ENCODE results near the gene ATP10B.
"Not testable (repeated sequence)": the region's sequence is repeated elsewhere in the genome, so short reads cannot be mapped to it uniquely, and the experiment has no call there.

The ATP10B gene

DNA sequence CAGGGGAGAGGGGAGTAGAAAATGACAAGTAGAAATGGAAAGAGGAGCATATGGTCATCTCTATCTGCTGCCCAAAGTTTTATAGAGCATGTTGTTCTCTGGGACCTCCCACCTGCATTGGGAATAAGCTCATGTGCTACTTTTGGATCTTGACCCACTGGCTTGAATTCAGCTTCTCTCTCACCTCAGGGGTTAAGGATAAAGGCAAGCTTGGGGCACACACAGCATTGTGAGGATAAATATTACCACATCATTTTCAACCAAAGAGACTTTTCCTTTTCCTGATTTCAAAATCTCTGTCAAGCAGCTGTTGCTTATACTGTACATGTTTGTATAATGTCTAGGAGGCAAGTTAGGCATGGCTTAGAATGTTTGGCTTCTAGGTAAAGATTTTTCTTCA, 16.6 kb downstream of the ATP10B start:
- H3K27me3 ChIP-seq (replicated peaks; ENCODE audit: control insufficient read depth, insufficient read depth, low read length) = no peaks in the 10 kb centered on the region
- H3K36me3 ChIP-seq (ENCODE audit: control insufficient read depth, insufficient read depth, low read length) = no peaks in the 10 kb centered on the region
- no peak overlapping the region for H3K4me3 ChIP-seq (replicated peaks; ENCODE audit: low read depth, low read length)
- TF ChIP-seq, protein P1, sequence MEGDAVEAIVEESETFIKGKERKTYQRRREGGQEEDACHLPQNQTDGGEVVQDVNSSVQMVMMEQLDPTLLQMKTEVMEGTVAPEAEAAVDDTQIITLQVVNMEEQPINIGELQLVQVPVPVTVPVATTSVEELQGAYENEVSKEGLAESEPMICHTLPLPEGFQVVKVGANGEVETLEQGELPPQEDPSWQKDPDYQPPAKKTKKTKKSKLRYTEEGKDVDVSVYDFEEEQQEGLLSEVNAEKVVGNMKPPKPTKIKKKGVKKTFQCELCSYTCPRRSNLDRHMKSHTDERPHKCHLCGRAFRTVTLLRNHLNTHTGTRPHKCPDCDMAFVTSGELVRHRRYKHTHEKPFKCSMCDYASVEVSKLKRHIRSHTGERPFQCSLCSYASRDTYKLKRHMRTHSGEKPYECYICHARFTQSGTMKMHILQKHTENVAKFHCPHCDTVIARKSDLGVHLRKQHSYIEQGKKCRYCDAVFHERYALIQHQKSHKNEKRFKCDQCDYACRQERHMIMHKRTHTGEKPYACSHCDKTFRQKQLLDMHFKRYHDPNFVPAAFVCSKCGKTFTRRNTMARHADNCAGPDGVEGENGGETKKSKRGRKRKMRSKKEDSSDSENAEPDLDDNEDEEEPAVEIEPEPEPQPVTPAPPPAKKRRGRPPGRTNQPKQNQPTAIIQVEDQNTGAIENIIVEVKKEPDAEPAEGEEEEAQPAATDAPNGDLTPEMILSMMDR (IDR thresholded peaks at IDR 0.05; ENCODE audit: insufficient read depth, low read length, poor library complexity, severe bottlenecking) = no peak
- no peak for DNase-seq (ENCODE audit: extremely low read depth, insufficient read length)

DNA sequence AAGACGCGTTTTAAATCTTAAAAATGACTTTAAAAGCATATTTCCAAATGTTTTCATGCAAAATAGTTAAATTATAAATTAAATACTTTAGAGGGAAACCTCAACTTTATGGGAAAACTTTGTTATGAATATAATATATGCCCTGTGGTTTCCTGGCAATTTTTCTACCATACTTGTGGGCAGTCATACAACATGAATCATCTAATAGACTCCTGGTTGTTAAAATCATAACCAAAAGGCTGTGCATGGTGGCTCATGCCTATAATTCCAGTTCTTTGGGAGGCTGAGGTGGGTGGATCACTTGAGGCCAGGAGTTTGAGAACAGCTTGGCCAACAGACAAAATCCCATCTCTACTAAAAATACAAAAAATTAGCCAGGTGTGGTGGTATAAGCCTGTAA, 18.2 kb downstream of the ATP10B start:
- no peak for DNase-seq (ENCODE audit: extremely low read depth, insufficient read length)
- no peaks in the 10 kb centered on the region for H3K36me3 ChIP-seq (ENCODE audit: control insufficient read depth, insufficient read depth, low read length)
- TF ChIP-seq, protein P1 (IDR thresholded peaks at IDR 0.05; ENCODE audit: insufficient read depth, low read length, poor library complexity, severe bottlenecking) = no peak

DNA sequence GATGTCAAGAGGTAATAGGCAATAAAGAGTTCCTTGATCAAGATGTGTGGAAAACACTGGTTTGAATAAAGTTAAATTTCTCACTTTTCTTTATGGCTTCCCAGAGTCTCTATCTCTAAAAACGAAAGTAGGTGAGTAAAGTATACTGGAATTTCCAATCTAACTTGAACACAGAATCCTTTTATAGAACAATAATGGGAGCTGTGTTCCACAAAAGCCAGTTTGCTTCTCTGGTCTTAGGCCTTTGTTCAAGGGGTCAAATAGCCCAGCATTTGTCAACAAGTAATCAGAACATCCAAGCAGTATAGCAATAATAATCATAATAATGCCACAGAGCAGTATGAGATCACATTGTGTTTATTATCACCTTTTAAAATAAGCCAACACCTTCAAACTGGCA, 20.2 kb downstream of the ATP10B start:
- TF ChIP-seq, protein P1 (IDR thresholded peaks at IDR 0.05; ENCODE audit: insufficient read depth, low read length, poor library complexity, severe bottlenecking) = no peak
- Histone ChIP-seq H3K36me3 (ENCODE audit: control insufficient read depth, insufficient read depth, low read length) (no peaks in the 10 kb centered on the region), H3K4me3 (replicated peaks; ENCODE audit: low read depth, low read length) (no peak overlapping the region), H3K27me3 (replicated peaks; ENCODE audit: control insufficient read depth, insufficient read depth, low read length) (no peaks in the 10 kb centered on the region)
- DNase-seq (ENCODE audit: extremely low read depth, insufficient read length) = no peak

More for the DNA sequence above, 18.2 kb downstream of the ATP10B start:
- Histone ChIP-seq H3K27me3 (replicated peaks; ENCODE audit: control insufficient read depth, insufficient read depth, low read length) (no peaks in the 10 kb centered on the region), H3K4me3 (replicated peaks; ENCODE audit: low read depth, low read length) (no peak overlapping the region)

DNA sequence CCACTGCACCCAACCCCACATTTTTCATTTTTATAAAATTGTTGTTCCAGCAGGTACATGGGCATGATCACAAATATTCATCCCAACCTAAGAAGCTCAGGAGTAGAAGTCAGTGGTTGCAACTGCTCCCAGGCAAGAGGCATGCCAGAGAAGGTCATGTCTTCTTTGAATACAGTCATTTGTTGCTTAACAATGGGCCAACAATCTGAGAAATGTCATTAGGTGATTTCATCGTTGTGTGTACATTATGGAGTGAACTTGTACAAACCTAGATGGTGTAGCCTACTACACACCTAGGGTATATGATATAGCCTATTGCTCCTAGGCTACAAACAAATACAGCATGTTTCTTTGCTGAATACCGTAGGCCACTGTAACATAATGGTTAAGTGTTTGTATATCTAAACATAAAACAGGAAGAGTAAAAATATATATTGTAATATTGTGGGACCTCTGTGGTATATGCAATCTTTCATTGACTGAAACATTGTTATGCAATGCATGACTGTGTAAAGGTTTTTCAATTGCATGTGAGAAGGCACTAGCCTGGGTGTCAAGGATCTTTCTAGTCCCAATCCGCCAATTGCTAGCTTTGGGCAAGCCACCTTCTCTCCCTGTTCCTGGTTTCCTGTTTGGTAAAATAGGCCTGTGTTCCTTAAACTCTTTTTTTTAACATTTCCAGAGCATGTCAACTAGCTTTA, 27.6 kb downstream of the ATP10B start:
- DNase-seq (ENCODE audit: extremely low read depth, insufficient read length) = no peak

DNA sequence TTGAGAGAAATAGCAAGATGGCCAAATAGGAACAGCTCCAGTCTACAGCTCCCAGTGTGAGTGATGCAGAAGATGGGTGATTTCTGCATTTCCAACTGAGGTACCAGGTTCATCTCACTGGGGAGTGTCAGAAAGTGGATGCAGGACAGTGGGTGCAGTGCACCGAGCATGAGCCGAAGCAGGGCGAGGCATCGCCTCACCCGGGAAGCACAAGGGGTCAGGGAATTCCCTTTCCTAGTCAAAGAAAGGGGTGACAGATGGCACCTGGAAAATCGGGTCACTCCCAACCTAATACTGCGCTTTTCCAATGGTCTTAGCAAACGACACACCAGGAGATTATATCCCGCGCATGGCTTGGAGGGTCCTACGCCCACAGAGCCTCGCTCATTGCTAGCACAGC, 39.0 kb downstream of the ATP10B start:
- H3K27me3 ChIP-seq (replicated peaks; ENCODE audit: control insufficient read depth, insufficient read depth, low read length); H3K4me3 ChIP-seq (replicated peaks; ENCODE audit: low read depth, low read length); H3K36me3 ChIP-seq (ENCODE audit: control insufficient read depth, insufficient read depth, low read length); DNase-seq (ENCODE audit: extremely low read depth, insufficient read length): not testable (repeated sequence)

More for the DNA sequence above, 27.6 kb downstream of the ATP10B start:
- H3K27me3 ChIP-seq (replicated peaks; ENCODE audit: control insufficient read depth, insufficient read depth, low read length) = no peaks in the 10 kb centered on the region
- no peaks in the 10 kb centered on the region for H3K36me3 ChIP-seq (ENCODE audit: control insufficient read depth, insufficient read depth, low read length)
- H3K4me3 ChIP-seq (replicated peaks; ENCODE audit: low read depth, low read length) = no peak overlapping the region
- TF ChIP-seq, protein P1 (IDR thresholded peaks at IDR 0.05; ENCODE audit: insufficient read depth, low read length, poor library complexity, severe bottlenecking) = no peak

DNA sequence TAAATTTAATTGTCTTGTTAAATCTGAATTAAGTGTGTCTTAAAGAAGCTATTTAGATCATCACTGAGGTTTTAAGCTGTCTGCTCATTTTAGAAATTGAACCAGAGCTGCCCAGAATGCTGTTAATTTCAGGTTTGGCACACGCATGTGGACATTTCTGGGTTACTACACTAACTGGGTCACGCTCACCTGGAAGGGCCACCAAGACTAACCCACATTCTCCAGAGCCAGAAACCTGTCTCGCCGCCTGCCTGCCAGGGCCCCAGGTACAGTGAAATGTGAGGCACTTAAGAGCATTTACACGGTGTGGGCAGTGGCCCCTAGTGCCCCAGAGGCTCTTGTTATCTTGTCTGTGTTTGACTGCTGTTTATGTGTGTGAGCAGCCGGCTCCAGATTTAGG, 46.6 kb downstream of the ATP10B start:
- TF ChIP-seq, protein P1 (IDR thresholded peaks at IDR 0.05; ENCODE audit: insufficient read depth, low read length, poor library complexity, severe bottlenecking) = no peak
- DNase-seq (ENCODE audit: extremely low read depth, insufficient read length) = no peak
- Histone ChIP-seq H3K4me3 (replicated peaks; ENCODE audit: low read depth, low read length) (no peak overlapping the region), H3K36me3 (ENCODE audit: control insufficient read depth, insufficient read depth, low read length) (no peaks in the 10 kb centered on the region), H3K27me3 (replicated peaks; ENCODE audit: control insufficient read depth, insufficient read depth, low read length) (no peaks in the 10 kb centered on the region)

Measured in GM06990 (cell line).